GM12878 (cell line): Measurements from ENCODE around the gene ACTL7A. TPM values are rescaled to one million over a fixed set of nuclear protein-coding genes. Genes with fewer than 3 reads are reported as not detected.

Source experiments
- ATAC-seq: fragments of 200-7000 bp; cut with Tn5 transposase; 3 replicates; pipeline ENCODE4 v1.9.1; 2020; ENCODE audit warnings: mild to moderate bottlenecking, moderate library complexity
- BruUV-seq: library from RNA; stranded (reverse); fragments of 400-500 nt; replicated peaks from 2 replicates; lab custom pipeline; 2021; lab: Mats Ljungman, UMichigan
- CTCF ChIA-PET: fragments of 300-600 bp; sonication (Branson Sonifier 250); formaldehyde crosslinking; extraction: SDS; loops from one replicate; lab custom pipeline; 2021; ENCODE audit warnings: inconsistent platforms; lab: Yijun Ruan, JAX
- POLR2A ChIA-PET: fragments of 350-600 bp; formaldehyde crosslinking; extraction: SDS; loops from one replicate; lab custom pipeline; 2021; ENCODE audit warnings: inconsistent platforms; lab: Charles Lee
- RAD21 ChIA-PET: fragments of 300-600 bp; sonication (Branson Sonifier 250); formaldehyde crosslinking; loops from one replicate; lab custom pipeline; 2023; ENCODE audit warnings: antibody characterized with exemption; ENCODE audit not compliant: unreplicated experiment; lab: Charles Lee
- SMC1A ChIA-PET: fragments of 300-600 bp; sonication (Branson Sonifier 250); formaldehyde crosslinking; loops from one replicate; lab custom pipeline; 2023; ENCODE audit not compliant: unreplicated experiment, uncharacterized antibody; lab: Charles Lee
- DNase-seq: peaks from one replicate; pipeline ENCODE4 v3.0.0-alpha.2; 2011; ENCODE audit warnings: low read depth, low spot score
- FAIRE-seq: peaks from 3 replicates; lab custom pipeline; 2011; peaks lifted over from hg19 to GRCh38; lab: Jason Lieb, UNC
- H2AFZ ChIP-seq: 2 replicates; pipeline ENCODE4 v1.6.0; 2011; ENCODE audit warnings: low read depth, low read length, control low read depth; ENCODE audit not compliant: control insufficient read depth
- H3K27ac ChIP-seq: 2 replicates; pipeline ENCODE4 v1.5.1; 2011; ENCODE audit warnings: control low read depth; ENCODE audit not compliant: control insufficient read depth, insufficient read depth
- H3K27me3 ChIP-seq, 2 experiments: replicated peaks in 1 of 2; 2 replicates each; pipeline versions ENCODE4 v1.6.0 to v1.6.1; 2011; ENCODE audit warnings: low read length in 1 of 2; ENCODE audit not compliant: control insufficient read depth in 2 of 2, insufficient read depth in 2 of 2
- H3K36me3 ChIP-seq, 2 experiments: 2 replicates each; pipeline ENCODE4 v1.5.1; 2011; ENCODE audit warnings: low read length in 1 of 2; ENCODE audit not compliant: control insufficient read depth in 2 of 2, insufficient read depth in 2 of 2
- H3K4me1 ChIP-seq: 2 replicates; pipeline ENCODE4 v1.6.1; 2011; ENCODE audit warnings: mild to moderate bottlenecking, low read length, moderate library complexity, mixed read lengths; ENCODE audit not compliant: control insufficient read depth, insufficient read depth
- H3K4me2 ChIP-seq: 2 replicates; pipeline ENCODE4 v1.6.0; 2011; ENCODE audit warnings: control low read depth; ENCODE audit not compliant: control insufficient read depth, insufficient read depth
- H3K4me3 ChIP-seq: fragments of 200-600 bp; sonication (generic); 2 replicates; pipeline ENCODE4 v1.5.1; 2016
- H3K79me2 ChIP-seq: 2 replicates; pipeline ENCODE4 v1.6.0; 2011; ENCODE audit warnings: low read length; ENCODE audit not compliant: control insufficient read depth, insufficient read depth
- H3K9ac ChIP-seq: 2 replicates; pipeline ENCODE4 v1.8.0; 2011; ENCODE audit warnings: low read length, control low read depth, mixed read lengths; ENCODE audit not compliant: control insufficient read depth, insufficient read depth
- H3K9me3 ChIP-seq: replicated peaks from 3 replicates; pipeline ENCODE4 v1.5.1; 2011; ENCODE audit warnings: mild to moderate bottlenecking, low read length; ENCODE audit not compliant: control insufficient read depth, insufficient read depth
- H4K20me1 ChIP-seq: 2 replicates; pipeline ENCODE4 v1.6.0; 2011; ENCODE audit not compliant: control insufficient read depth, insufficient read depth
- CHD2 ChIP-seq: IDR thresholded peaks from 2 replicates; pipeline ENCODE4 v1.6.1; 2011; ENCODE audit warnings: low read depth, low read length, improper control_type of control experiment, borderline replicate concordance
- CREB1 ChIP-seq: IDR thresholded peaks from 2 replicates; pipeline ENCODE4 v1.6.1; 2012; ENCODE audit warnings: low read depth, mild to moderate bottlenecking, inconsistent platforms
- HCFC1 ChIP-seq: fragments of 150-350 bp; IDR thresholded peaks from 2 replicates; pipeline ENCODE4 v1.6.1; 2014; ENCODE audit warnings: low read length
- JUNB ChIP-seq: IDR thresholded peaks from 2 replicates; pipeline ENCODE4 v1.6.1; 2016; ENCODE audit warnings: antibody characterized with exemption, mild to moderate bottlenecking
- JUND ChIP-seq: IDR thresholded peaks from 2 replicates; pipeline ENCODE4 v1.6.1; 2012; ENCODE audit warnings: low read depth, mild to moderate bottlenecking, low read length, improper control_type of control experiment, moderate library complexity
- KDM1A ChIP-seq: fragments of 200-600 bp; sonication (generic); IDR thresholded peaks from 2 replicates; pipeline ENCODE4 v1.6.1; 2016; ENCODE audit warnings: borderline replicate concordance
- MEF2A ChIP-seq: IDR thresholded peaks from 2 replicates; pipeline ENCODE4 v1.6.1; 2011; ENCODE audit warnings: low read depth, mild to moderate bottlenecking, low read length, moderate library complexity; ENCODE audit not compliant: insufficient read depth
- MXI1 ChIP-seq: fragments of 150-350 bp; IDR thresholded peaks from 2 replicates; pipeline ENCODE4 v1.6.1; 2011; ENCODE audit warnings: low read depth, mild to moderate bottlenecking, inconsistent platforms, low read length, improper control_type of control experiment
- NR2F1 ChIP-seq: fragments of 450-650 bp; conservative IDR thresholded peaks from 2 replicates; pipeline ENCODE4 v1.6.1; 2017; ENCODE audit warnings: mild to moderate bottlenecking
- POU2F2 ChIP-seq: IDR thresholded peaks from 3 replicates; pipeline ENCODE4 v1.6.1; 2011; ENCODE audit warnings: low read depth, mild to moderate bottlenecking, low read length, borderline replicate concordance
- SUZ12 ChIP-seq: fragments of 200-600 bp; sonication (generic); IDR thresholded peaks from one replicate; pipeline ENCODE4 v1.6.1; 2018; ENCODE audit warnings: antibody characterized with exemption, mild to moderate bottlenecking; ENCODE audit not compliant: unreplicated experiment
- ZNF207 ChIP-seq: fragments of 450-650 bp; IDR thresholded peaks from 2 replicates; pipeline ENCODE4 v1.6.1; 2014; ENCODE audit warnings: antibody characterized with exemption, mild to moderate bottlenecking, borderline replicate concordance
- ZNF384 ChIP-seq: IDR thresholded peaks from 2 replicates; pipeline ENCODE4 v1.6.1; 2012; ENCODE audit warnings: low read depth, mild to moderate bottlenecking, low read length, improper control_type of control experiment, borderline replicate concordance
- WGBS: methylation state at CpG from one replicate; pipeline ENCODE4 v1.1.6; 2016; ENCODE audit warnings: low lambda C conversion rate; ENCODE audit not compliant: insufficient replicate concordance, insufficient coverage; ENCODE audit errors: missing lambda C conversion rate; 5-methylcytosine and 5-hydroxymethylcytosine counted together
- in situ Hi-C: fragments of 300-500 bp; cut with MboI; formaldehyde crosslinking; loops from 9 replicates; pipeline ENCODE4 v1.14.3; 2018; ENCODE audit warnings: mixed read lengths
- intact Hi-C: fragments of 100-400 bp; cut with micrococcal nuclease; formaldehyde crosslinking; loops from one replicate; pipeline ENCODE4 v1.14.2; 2022; ENCODE audit not compliant: unreplicated experiment
- polyA plus RNA-seq, 11 experiments: library from polyadenylated mRNA; depleted of rRNA in 4 of 11; unstranded in 6 of 11; stranded (reverse) in 5 of 11; fragments of >200 nt; fragmentation: Nextera tagmentation in 4 of 11; fragmentation: Illumina TruSeq in 1 of 11; extraction: Ambion mirVana in 4 of 11; extraction: Trizol in 1 of 11; gene quantifications; 1 replicate in 1 of 11; 2 replicates in 10 of 11; pipeline versions ENCODE4 v1.2.1 to v1.2.3, GENCODE V29; 2011 to 2016; ENCODE audit warnings: inconsistent platforms in 2 of 11, missing spikeins in 2 of 11, low read depth in 1 of 11
- total RNA-seq, 4 experiments: library from RNA; depleted of rRNA in 3 of 4; stranded (reverse); fragments of >200 nt in 3 of 4; fragmentation: Illumina TruSeq in 1 of 4; extraction: Trizol in 1 of 4; gene quantifications; 2 replicates each; pipeline versions ENCODE4 v1.2.1 to v1.2.3, GENCODE V29; 2013 to 2021
- TF ChIP-seq, protein P1 (sequence below): fragments of 450-650 bp; IDR thresholded peaks from 2 replicates; pipeline ENCODE4 v1.6.1; 2017; ENCODE audit warnings: borderline replicate concordance
- TF ChIP-seq, protein P2 (sequence below): IDR thresholded peaks from 2 replicates; pipeline ENCODE4 v1.6.1; 2012; ENCODE audit warnings: low read depth, low read length, improper control_type of control experiment
- TF ChIP-seq, protein P3 (sequence below): IDR thresholded peaks from 2 replicates; pipeline ENCODE4 v1.6.1; 2011; ENCODE audit warnings: mild to moderate bottlenecking, low read depth, low read length, moderate library complexity; ENCODE audit not compliant: insufficient replicate concordance
- TF ChIP-seq, protein P4 (sequence below): IDR thresholded peaks from 2 replicates; pipeline ENCODE4 v1.6.1; 2012; ENCODE audit warnings: low read depth, low read length, improper control_type of control experiment
- TF ChIP-seq, protein P5 (sequence below): IDR thresholded peaks from 2 replicates; pipeline ENCODE4 v1.6.1; 2011; ENCODE audit warnings: borderline replicate concordance, low read depth, mild to moderate bottlenecking, moderate library complexity, low read length; ENCODE audit not compliant: insufficient read depth, poor library complexity, severe bottlenecking

Gene ACTL7A
- total and polyA plus RNA-seq, 10 of the 15 experiments (the other 5 are each of a cell fraction or from before 2014, with no cell fraction given), result not detected

DNA sequence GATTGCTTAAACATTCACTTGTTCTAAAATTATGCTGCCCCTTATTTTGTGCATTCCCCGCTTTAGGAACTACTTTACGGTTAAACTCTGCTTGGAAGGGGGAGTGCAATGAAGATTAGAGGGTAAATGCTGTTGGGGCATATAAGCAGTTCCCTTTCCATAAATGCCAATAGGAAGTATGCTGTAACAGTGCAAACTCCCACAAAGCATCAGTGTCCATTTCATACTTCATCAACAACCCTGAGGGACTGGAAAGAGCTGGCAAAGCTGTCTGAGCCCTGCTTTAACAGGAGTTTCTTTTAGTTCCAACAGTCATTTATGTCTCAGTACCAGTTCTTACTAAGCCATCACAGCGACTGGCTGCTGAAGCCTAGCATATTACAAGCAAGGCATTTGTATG is 1.8 kb downstream of the ACTL7A start (continued):
- TF ChIP-seq, protein P1, sequence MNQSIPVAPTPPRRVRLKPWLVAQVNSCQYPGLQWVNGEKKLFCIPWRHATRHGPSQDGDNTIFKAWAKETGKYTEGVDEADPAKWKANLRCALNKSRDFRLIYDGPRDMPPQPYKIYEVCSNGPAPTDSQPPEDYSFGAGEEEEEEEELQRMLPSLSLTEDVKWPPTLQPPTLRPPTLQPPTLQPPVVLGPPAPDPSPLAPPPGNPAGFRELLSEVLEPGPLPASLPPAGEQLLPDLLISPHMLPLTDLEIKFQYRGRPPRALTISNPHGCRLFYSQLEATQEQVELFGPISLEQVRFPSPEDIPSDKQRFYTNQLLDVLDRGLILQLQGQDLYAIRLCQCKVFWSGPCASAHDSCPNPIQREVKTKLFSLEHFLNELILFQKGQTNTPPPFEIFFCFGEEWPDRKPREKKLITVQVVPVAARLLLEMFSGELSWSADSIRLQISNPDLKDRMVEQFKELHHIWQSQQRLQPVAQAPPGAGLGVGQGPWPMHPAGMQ, result no peak
- TF ChIP-seq MEF2A (no peak), NR2F1 (no peak), CHD2 (no peak), POU2F2 (no peak), ZNF207 (no peak), JUND (no peak)

DNA sequence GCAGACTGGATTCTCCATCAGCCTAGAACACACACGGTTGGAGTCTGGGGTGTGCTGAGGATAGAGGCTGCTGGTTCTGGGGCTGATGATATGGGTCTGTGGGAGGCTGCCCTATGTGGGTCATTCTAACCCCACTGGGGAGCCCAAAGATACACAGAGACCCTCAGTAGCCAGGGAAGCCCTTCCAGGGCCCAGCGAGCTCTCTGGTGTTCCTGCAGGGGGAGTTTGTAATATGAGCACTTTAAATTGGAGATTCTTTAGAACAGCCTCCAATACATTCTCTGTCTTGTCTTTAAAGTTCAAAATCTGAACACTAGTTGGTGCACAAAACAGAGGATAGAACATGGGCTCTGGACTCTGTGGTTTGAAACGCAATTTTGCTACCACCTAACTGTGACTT is 2.4 kb downstream of the ACTL7A start:
- CTCF ChIA-PET, result interaction anchor here (0.8 to 1.0 kb wide), 2 partner anchors 14 to 600 kb away, joined by 3 read pairs; no protein-coding TSS in a partner anchor
- TF ChIP-seq, protein P2, sequence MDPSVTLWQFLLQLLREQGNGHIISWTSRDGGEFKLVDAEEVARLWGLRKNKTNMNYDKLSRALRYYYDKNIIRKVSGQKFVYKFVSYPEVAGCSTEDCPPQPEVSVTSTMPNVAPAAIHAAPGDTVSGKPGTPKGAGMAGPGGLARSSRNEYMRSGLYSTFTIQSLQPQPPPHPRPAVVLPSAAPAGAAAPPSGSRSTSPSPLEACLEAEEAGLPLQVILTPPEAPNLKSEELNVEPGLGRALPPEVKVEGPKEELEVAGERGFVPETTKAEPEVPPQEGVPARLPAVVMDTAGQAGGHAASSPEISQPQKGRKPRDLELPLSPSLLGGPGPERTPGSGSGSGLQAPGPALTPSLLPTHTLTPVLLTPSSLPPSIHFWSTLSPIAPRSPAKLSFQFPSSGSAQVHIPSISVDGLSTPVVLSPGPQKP, result no peak
- TF ChIP-seq, protein P3, sequence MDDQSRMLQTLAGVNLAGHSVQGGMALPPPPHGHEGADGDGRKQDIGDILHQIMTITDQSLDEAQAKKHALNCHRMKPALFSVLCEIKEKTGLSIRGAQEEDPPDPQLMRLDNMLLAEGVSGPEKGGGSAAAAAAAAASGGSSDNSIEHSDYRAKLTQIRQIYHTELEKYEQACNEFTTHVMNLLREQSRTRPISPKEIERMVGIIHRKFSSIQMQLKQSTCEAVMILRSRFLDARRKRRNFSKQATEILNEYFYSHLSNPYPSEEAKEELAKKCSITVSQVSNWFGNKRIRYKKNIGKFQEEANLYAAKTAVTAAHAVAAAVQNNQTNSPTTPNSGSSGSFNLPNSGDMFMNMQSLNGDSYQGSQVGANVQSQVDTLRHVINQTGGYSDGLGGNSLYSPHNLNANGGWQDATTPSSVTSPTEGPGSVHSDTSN, result no peak
- TF ChIP-seq MXI1 (no peak), CREB1 (no peak), JUNB (no peak), KDM1A (no peak), HCFC1 (no peak), SUZ12 (no peak), ZNF384 (no peak)
- TF ChIP-seq, protein P4, sequence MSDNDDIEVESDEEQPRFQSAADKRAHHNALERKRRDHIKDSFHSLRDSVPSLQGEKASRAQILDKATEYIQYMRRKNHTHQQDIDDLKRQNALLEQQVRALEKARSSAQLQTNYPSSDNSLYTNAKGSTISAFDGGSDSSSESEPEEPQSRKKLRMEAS, result no peak
- TF ChIP-seq, protein P5, sequence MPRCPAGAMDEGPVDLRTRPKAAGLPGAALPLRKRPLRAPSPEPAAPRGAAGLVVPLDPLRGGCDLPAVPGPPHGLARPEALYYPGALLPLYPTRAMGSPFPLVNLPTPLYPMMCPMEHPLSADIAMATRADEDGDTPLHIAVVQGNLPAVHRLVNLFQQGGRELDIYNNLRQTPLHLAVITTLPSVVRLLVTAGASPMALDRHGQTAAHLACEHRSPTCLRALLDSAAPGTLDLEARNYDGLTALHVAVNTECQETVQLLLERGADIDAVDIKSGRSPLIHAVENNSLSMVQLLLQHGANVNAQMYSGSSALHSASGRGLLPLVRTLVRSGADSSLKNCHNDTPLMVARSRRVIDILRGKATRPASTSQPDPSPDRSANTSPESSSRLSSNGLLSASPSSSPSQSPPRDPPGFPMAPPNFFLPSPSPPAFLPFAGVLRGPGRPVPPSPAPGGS, result no peak

More for the DNA sequence above, 2.4 kb downstream of the ACTL7A start:
- FAIRE-seq (no peak), DNase-seq (no peak), ATAC-seq (no peak)
- H3K9ac ChIP-seq, result no peak overlapping the region
- 62% methylated on average over 3 of the region's 3 CpGs for WGBS
- H3K79me2 ChIP-seq, result no peaks in the 10 kb centered on the region
- RAD21 ChIA-PET, result no interaction called here
- H2AFZ ChIP-seq, result no peak overlapping the region
- no peak overlapping the region for H3K4me2 ChIP-seq
- no peaks in the 10 kb centered on the region for H3K27me3 ChIP-seq
- no peaks in the 10 kb centered on the region for H3K4me1 ChIP-seq
- intact Hi-C loops, result no loop called here
- no peaks in the 10 kb centered on the region; a peak in 1 of 4 replicates for H3K36me3 ChIP-seq
- in situ Hi-C loops, result no loop called here
- no peaks in the 10 kb centered on the region for H3K9me3 ChIP-seq
- POLR2A ChIA-PET, result no interaction called here
- no peak overlapping the region for H3K27ac ChIP-seq
- BruUV-seq, result no TSS peak
- H3K4me3 ChIP-seq, result no peak overlapping the region
- SMC1A ChIA-PET, result no interaction called here
- no peaks in the 10 kb centered on the region for H4K20me1 ChIP-seq
